ENCODE measurements around the gene RASSF8. TPM values are rescaled to one million over a fixed set of nuclear protein-coding genes. Genes with fewer than 3 reads are reported as not detected.

RASSF8 gene
- total and polyA plus RNA-seq, 2 of the 8 experiments (the other 6 are each of a cell fraction or from before 2014, with no cell fraction given), result 6.4 to 46.7 TPM

- TF ChIP-seq CHD7 (IDR thresholded peaks at IDR 0.05; ENCODE audit: insufficient replicate concordance, low read length), result no peak
- no peak for TF ChIP-seq PHF8 (conservative IDR thresholded peaks at IDR 0.05; ENCODE audit: low read depth, low read length)
- TF ChIP-seq TCF12 (IDR thresholded peaks at IDR 0.05; ENCODE audit: low read depth, low read length), result no peak
- no peak for TF ChIP-seq RNF2 (IDR thresholded peaks at IDR 0.05; ENCODE audit: borderline replicate concordance, low read depth, low read length, missing control alignments, poor library complexity, severe bottlenecking)
- no peak for TF ChIP-seq TEAD4 (IDR thresholded peaks at IDR 0.05; ENCODE audit: low read depth, low read length)
- no peak for TF ChIP-seq ATF2 (IDR thresholded peaks at IDR 0.05; ENCODE audit: low read length)
- no peak for TF ChIP-seq RXRA (IDR thresholded peaks at IDR 0.05; ENCODE audit: insufficient read depth, low read depth, low read length)
- no peak for TF ChIP-seq ZNF274 (IDR thresholded peaks at IDR 0.05; ENCODE audit: borderline replicate concordance, extremely low read depth, low read length)
- TF ChIP-seq SIX5 (IDR thresholded peaks at IDR 0.05; ENCODE audit: low read depth, low read length), result no peak
Measured at GRCh38 chr12:25926536-25926935, 31.9 kb upstream of the RASSF8 start (continued).
